GM18505 (cell line): ENCODE results near the gene PSME3.
"Not testable (repeated sequence)": the region's sequence is repeated elsewhere in the genome, so short reads cannot be mapped to it uniquely, and the experiment has no call there.

ENCODE experiments used
- ATAC-seq: cut with Tn5 transposase; IDR thresholded peaks from one replicate; pipeline ENCODE4 v1.9.1; 2021; ENCODE audit not compliant: unreplicated experiment
- POLR2A ChIP-seq: IDR thresholded peaks from 4 replicates; pipeline ENCODE4 v1.6.1; 2011; ENCODE audit warnings: borderline replicate concordance; ENCODE audit not compliant: insufficient read depth, insufficient read length; ENCODE audit errors: extremely low read depth

The PSME3 gene

DNA sequence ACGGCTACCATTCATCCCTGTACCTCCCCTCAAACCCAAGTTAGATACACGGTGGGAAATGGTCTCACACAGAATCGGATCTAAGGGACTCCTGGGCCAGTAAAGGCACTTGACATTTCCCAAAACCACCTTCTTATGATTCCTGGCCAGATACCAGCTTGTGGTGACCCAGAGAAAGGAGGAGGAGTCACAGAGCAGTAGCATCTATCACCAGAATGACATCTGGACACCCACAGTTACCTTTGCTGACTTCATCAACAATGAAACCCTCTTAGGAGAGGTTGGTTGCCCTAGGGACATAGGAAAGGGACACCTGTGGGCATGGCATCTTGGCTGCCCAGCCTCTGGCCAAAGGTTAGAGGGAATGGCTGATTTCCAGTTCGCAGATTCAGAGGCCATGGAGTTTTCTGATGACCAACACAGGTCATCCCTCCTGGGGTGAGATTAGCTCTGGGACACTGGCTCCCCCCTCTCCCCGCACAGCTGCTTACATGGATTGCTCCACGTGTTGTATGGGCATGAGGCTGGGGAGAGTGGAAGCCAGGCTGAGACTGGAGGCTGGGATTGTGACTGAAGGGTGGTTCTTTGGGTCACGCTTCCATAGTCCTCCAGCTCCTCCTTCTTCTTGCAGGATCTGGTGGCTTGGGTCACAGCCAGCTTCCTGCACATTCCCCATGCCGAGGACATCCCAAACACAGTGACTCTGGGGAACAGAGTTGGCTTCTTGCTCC, 16.4 kb downstream of the PSME3 start:
- ATAC-seq: no peak
- no peak for TF ChIP-seq POLR2A

GRCh38 chr17:42850954-42851353, 17.8 kb downstream of the PSME3 start, which contains the start of gene AOC3:
Gene AOC3, plus strand, starts transcription at chr17:42851199. Its CDS starts 145 bp downstream, at chr17:42851344.
- no peak for ATAC-seq
- no peak for TF ChIP-seq POLR2A

DNA sequence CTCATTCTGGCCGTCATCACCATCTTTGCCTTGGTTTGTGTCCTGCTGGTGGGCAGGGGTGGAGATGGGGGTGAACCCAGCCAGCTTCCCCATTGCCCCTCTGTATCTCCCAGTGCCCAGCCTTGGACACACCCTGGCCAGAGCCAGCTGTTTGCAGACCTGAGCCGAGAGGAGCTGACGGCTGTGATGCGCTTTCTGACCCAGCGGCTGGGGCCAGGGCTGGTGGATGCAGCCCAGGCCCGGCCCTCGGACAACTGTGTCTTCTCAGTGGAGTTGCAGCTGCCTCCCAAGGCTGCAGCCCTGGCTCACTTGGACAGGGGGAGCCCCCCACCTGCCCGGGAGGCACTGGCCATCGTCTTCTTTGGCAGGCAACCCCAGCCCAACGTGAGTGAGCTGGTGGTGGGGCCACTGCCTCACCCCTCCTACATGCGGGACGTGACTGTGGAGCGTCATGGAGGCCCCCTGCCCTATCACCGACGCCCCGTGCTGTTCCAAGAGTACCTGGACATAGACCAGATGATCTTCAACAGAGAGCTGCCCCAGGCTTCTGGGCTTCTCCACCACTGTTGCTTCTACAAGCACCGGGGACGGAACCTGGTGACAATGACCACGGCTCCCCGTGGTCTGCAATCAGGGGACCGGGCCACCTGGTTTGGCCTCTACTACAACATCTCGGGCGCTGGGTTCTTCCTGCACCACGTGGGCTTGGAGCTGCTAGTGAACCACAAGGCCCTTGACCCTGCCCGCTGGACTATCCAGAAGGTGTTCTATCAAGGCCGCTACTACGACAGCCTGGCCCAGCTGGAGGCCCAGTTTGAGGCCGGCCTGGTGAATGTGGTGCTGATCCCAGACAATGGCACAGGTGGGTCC, 18.4 kb downstream of the PSME3 start:
- ATAC-seq: not testable (repeated sequence)

GRCh38 chr17:42852351-42852750, 19.2 kb downstream of the PSME3 start:
- no peak for ATAC-seq

DNA sequence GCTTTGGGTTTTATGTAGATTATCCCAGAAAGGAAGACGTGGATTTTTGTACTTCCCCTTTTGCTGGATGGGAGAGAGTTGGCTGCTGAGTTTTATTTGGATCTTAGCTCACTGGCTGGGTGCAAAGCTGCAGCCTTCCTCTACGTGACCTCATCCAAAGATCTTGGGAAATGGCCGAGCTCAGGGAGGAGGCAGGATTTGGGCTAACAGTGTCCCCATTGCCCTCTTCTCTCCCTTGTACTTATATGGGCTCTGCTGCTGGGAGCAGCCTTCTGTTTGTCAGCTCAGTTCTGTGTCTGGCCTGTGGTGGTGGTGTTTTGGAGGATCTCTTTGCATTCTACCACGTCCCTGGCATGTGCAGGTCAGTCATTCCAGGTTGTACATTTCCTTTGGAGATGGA, 19.8 kb downstream of the PSME3 start:
- ATAC-seq: no peak
- TF ChIP-seq POLR2A: no peak

More at GRCh38 chr17:42852351-42852750, 19.2 kb downstream of the PSME3 start:
- TF ChIP-seq POLR2A: no peak

GRCh38 chr17:42853597-42853967, 20.4 kb downstream of the PSME3 start:
- no peak for TF ChIP-seq POLR2A
- ATAC-seq: no peak

DNA sequence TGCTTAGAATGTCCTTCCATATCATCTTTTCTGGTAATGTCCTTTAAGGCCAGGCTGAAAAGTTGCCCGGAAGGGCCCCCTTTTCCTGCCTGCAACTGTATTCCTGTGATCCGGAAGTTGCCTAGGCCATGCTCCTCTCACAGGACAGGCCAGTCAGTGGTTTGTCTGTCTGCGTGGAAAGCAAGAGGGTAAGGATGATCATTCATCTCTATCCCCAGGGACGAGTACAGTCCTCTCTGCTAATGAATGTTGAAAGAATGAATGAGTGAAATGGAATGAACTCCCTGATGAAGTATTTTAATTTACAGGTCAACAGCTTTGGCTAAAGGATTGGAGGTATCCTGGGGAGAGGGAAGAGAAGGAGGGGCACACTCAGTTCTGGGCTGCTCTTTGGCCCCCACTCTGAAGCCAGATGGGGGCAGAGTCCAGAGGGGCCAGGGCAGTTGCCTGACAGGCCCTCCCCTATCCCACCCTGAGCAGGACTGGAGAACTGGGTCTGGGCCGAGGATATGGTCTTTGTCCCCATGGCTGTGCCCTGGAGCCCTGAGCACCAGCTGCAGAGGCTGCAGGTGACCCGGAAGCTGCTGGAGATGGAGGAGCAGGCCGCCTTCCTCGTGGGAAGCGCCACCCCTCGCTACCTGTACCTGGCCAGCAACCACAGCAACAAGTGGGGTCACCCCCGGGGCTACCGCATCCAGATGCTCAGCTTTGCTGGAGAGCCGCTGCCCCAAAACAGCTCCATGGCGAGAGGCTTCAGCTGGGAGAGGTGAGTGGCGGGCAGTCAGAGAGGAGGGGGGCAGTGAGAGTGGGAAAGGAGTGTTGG, 21.0 kb downstream of the PSME3 start:
- TF ChIP-seq POLR2A: no peak
- ATAC-seq: no peak

DNA sequence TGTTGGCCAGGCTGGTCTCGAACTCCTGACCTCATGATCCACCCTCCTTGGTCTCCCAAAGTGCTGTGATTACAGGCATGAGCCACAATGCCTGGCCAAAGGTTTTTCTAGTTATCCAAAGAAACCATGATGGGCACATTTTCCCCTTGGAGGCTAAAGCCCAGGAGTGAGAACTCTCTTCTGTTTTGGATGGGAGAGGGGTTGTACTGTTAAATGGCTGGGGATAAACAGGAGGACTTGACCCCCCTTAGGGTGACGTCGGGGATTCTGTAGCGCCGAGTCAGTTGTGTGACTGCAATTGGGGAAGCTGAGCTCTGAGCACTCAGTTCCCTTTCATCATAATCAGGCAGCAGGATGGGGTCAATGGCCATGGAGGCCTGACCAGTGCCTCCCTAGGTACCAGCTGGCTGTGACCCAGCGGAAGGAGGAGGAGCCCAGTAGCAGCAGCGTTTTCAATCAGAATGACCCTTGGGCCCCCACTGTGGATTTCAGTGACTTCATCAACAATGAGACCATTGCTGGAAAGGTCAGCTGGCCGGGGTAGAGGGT, 21.9 kb downstream of the PSME3 start:
- no peak for ATAC-seq
- TF ChIP-seq POLR2A: no peak

DNA sequence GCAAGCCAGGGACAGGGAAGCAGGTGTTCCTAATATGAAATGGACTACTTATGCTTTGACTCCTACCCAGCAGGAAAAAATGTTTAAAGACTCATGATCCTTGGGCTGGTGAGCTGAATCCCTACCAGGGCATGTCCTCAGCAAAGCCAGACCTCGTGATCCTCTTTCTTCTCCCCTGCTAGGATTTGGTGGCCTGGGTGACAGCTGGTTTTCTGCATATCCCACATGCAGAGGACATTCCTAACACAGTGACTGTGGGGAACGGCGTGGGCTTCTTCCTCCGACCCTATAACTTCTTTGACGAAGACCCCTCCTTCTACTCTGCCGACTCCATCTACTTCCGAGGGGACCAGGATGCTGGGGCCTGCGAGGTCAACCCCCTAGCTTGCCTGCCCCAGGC, 22.9 kb downstream of the PSME3 start:
- ATAC-seq: not testable (repeated sequence)

DNA sequence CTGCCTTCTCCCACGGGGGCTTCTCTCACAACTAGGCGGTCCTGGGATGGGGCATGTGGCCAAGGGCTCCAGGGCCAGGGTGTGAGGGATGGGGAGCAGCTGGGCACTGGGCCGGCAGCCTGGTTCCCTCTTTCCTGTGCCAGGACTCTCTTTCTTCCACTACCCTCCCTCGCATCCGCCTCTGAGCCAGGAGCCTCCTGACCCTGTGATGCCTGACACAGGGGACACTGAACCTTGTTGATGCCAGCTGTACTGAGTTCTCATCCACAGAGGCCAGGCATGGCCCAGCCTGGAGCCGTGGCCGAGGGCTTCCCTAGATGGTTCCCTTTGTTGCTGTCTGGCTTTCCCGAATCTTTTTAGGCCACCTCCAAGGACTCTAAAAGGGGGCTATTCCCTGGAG, 23.3 kb downstream of the PSME3 start:
- not testable (repeated sequence) for ATAC-seq

- ATAC-seq: no peak
- no peak for TF ChIP-seq POLR2A
Measured at GRCh38 chr17:42857389-42857788, 24.2 kb downstream of the PSME3 start.

DNA sequence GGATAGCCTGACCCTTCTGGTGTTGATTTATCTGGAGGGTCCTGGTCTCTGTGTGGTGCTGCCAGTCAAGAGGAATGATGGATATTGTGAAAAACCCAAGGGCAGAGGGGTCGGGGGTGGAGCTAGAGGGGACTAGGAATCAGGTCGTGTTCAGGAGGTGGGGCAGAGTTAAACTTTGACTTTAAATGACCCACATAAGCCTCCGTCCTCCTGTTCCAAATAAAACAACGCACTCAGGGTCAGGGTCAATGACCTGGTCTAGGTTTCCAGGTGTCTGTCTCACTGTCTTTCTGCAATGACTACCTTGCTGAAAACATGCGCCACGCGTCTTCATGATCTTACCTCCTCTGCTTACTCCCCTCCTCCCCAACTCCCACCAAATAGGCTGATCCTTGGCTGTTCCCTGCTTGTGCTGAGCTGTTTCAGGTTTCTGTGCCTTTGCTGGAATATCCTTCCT, 32.5 kb downstream of the PSME3 start:
- TF ChIP-seq POLR2A: no peak
- no peak for ATAC-seq

- ATAC-seq: no peak
Measured at GRCh38 chr17:42866216-42866615, 33.0 kb downstream of the PSME3 start.

More at GRCh38 chr17:42866216-42866615, 33.0 kb downstream of the PSME3 start:
- no peak for TF ChIP-seq POLR2A
